ENCODE data around the gene TP53I13. TPM values are rescaled to one million over a fixed set of nuclear protein-coding genes. Genes with fewer than 3 reads are reported as not detected.

TP53I13 gene
- total RNA-seq, 4 donors from 2014 or later = 119 to 188 (median 152) TPM

GRCh38 chr17:29567304-29567553, 1.3 kb upstream of the TP53I13 start:
- no peaks in the 10 kb centered on the region for H3K27me3 ChIP-seq
- TF ChIP-seq POLR2A (IDR thresholded peaks at IDR 0.05) = no peak
- H3K4me3 ChIP-seq = peak overlapping the region; percentile 39 to 82 (median 81)
- 0% methylated on average over 2 to 19 of the region's 27 CpGs for WGBS, 2 donors
- DNase-seq (ENCODE audit: low spot score in 2 of 2) = no peak
- H3K4me1 ChIP-seq = peaks cover 0 to 67% (median 27%) of the 10 kb centered on the region in 4 donors
- peaks cover 0 to 9% (median 4%) of the 10 kb centered on the region in 3 donors for H3K36me3 ChIP-seq
- H3K9me3 ChIP-seq = no peaks in the 10 kb centered on the region
- peak overlapping the region; percentile 12 to 94 (median 91) for H3K27ac ChIP-seq

- peak; percentile 33 to 62 (median 46) for TF ChIP-seq CTCF (IDR thresholded peaks at IDR 0.05)
- TF ChIP-seq EP300 (IDR thresholded peaks at IDR 0.05) = no peak
- 1 to 2% methylated on average over 10 to 42 of the region's 63 CpGs for WGBS, 2 donors
- peak overlapping the region; percentile 12 to 94 (median 91) for H3K27ac ChIP-seq
- peaks cover 0 to 4% (median 0%) of the 10 kb centered on the region in 3 donors for H3K36me3 ChIP-seq
- H3K9me3 ChIP-seq = no peaks in the 10 kb centered on the region
- H3K27me3 ChIP-seq = no peaks in the 10 kb centered on the region
- peak overlapping the region; percentile 39 to 82 (median 81) for H3K4me3 ChIP-seq
- H3K4me1 ChIP-seq = peaks cover 0 to 69% (median 32%) of the 10 kb centered on the region in 4 donors
- peak; percentile 29 to 59 for DNase-seq (ENCODE audit: low spot score in 2 of 2)
Measured at GRCh38 chr17:29567554-29568330, 759 bp upstream of the TP53I13 start.

- Histone ChIP-seq H3K27me3 (no peaks in the 10 kb centered on the region), H3K4me1 (peaks cover 0 to 72% (median 36%) of the 10 kb centered on the region in 4 donors)
- DNase-seq (ENCODE audit: low spot score in 2 of 2) = peak in 1 of 2 donors; percentile 12
Measured at GRCh38 chr17:29569245-29569950, 897 bp downstream of the TP53I13 start.

GRCh38 chr17:29570521-29570920, 2.0 kb downstream of the TP53I13 start:
- peak overlapping the region in 2 of 4 donors; percentile 61 to 90 for H3K27ac ChIP-seq
- DNase-seq (ENCODE audit: low spot score in 2 of 2) = peak in 1 of 2 donors; percentile 10
- no peak for TF ChIP-seq CTCF (IDR thresholded peaks at IDR 0.05)
- peaks cover 0 to 23% (median 0%) of the 10 kb centered on the region in 3 donors for H3K36me3 ChIP-seq
- H3K4me3 ChIP-seq = no peak overlapping the region
- no peaks in the 10 kb centered on the region for H3K27me3 ChIP-seq
- no peaks in the 10 kb centered on the region for H3K9me3 ChIP-seq
- peaks cover 0 to 67% (median 27%) of the 10 kb centered on the region in 4 donors for H3K4me1 ChIP-seq
- 57 to 65% methylated on average over 7 of the region's 7 CpGs for WGBS, 2 donors

More at GRCh38 chr17:29569245-29569950, 897 bp downstream of the TP53I13 start:
- Histone ChIP-seq H3K4me3 (peak overlapping the region; percentile 39 to 82 (median 81)), H3K9me3 (no peaks in the 10 kb centered on the region), H3K36me3 (peaks cover 0 to 12% (median 0%) of the 10 kb centered on the region in 3 donors), H3K27ac (peak overlapping the region; percentile 69 to 94 (median 91))
- TF ChIP-seq EP300 (IDR thresholded peaks at IDR 0.05) (no peak), CTCF (IDR thresholded peaks at IDR 0.05) (no peak), POLR2A (IDR thresholded peaks at IDR 0.05) (no peak)
- 58 to 61% methylated on average over 14 of the region's 14 CpGs for WGBS, 2 donors

- WGBS, 2 donors = 60 to 68% methylated on average over 6 of the region's 6 CpGs
Measured at GRCh38 chr17:29571486-29571882, 3.0 kb downstream of the TP53I13 start.

More at GRCh38 chr17:29571486-29571882, 3.0 kb downstream of the TP53I13 start:
- Histone ChIP-seq H3K4me3 (no peak overlapping the region), H3K4me1 (peaks cover 0 to 61% (median 24%) of the 10 kb centered on the region in 4 donors), H3K27ac (peak overlapping the region in 3 of 4 donors; percentile 18 to 90 (median 69)), H3K9me3 (no peaks in the 10 kb centered on the region), H3K27me3 (no peaks in the 10 kb centered on the region), H3K36me3 (peaks cover 0 to 33% (median 6%) of the 10 kb centered on the region in 3 donors)
- no peak for DNase-seq (ENCODE audit: low spot score in 2 of 2)
- TF ChIP-seq EP300 (IDR thresholded peaks at IDR 0.05) = no peak

Measured in tibial nerve (tissue), 4 donors.